Smooth muscle cell (in vitro differentiated cells): ENCODE results near the gene NINJ2. TPM values are rescaled to one million over a fixed set of nuclear protein-coding genes. Genes with fewer than 3 reads are reported as not detected.
"Not testable (repeated sequence)": the region's sequence is repeated elsewhere in the genome, so short reads cannot be mapped to it uniquely, and the experiment has no call there.

Experiments used
- DNase-seq: peaks from one replicate; lab custom pipeline; 2025; ENCODE audit not compliant: unreplicated experiment; lab: John Stamatoyannopoulos, UW
- H2AFZ ChIP-seq: fragments of 200-600 bp; sonication (generic); 2 replicates; pipeline ENCODE4 v1.6.0; 2016; ENCODE audit warnings: antibody characterized with exemption, low read depth, mild to moderate bottlenecking
- H3F3A ChIP-seq: fragments of 200-600 bp; sonication (generic); 2 replicates; pipeline ENCODE4 v1.6.0; 2017; ENCODE audit warnings: antibody characterized with exemption, low read depth
- H3K27ac ChIP-seq: fragments of 200-600 bp; sonication (generic); 2 replicates; pipeline ENCODE4 v1.5.1; 2016; ENCODE audit warnings: low read depth, mild to moderate bottlenecking
- H3K27me3 ChIP-seq: fragments of 200-600 bp; sonication (generic); 2 replicates; pipeline ENCODE4 v1.6.1; 2016; ENCODE audit warnings: low read depth, mild to moderate bottlenecking
- H3K36me3 ChIP-seq: fragments of 200-600 bp; sonication (generic); 2 replicates; pipeline ENCODE4 v1.5.1; 2016; ENCODE audit warnings: low read depth
- H3K4me1 ChIP-seq: fragments of 200-600 bp; sonication (generic); 2 replicates; pipeline ENCODE4 v1.5.1; 2016; ENCODE audit warnings: low read depth
- H3K4me2 ChIP-seq: fragments of 200-600 bp; sonication (generic); 2 replicates; pipeline ENCODE4 v1.6.0; 2016; ENCODE audit warnings: mild to moderate bottlenecking
- H3K4me3 ChIP-seq: fragments of 200-600 bp; sonication (generic); 2 replicates; pipeline ENCODE4 v1.5.1; 2016; ENCODE audit warnings: mild to moderate bottlenecking
- H3K79me2 ChIP-seq: fragments of 200-600 bp; sonication (generic); 2 replicates; pipeline ENCODE4 v1.6.0; 2016; ENCODE audit warnings: low read depth, mild to moderate bottlenecking
- H3K9ac ChIP-seq: fragments of 200-600 bp; sonication (generic); 2 replicates; pipeline ENCODE4 v1.6.0; 2016; ENCODE audit warnings: low read depth
- H3K9me3 ChIP-seq: fragments of 200-600 bp; sonication (generic); replicated peaks from 2 replicates; pipeline ENCODE4 v1.5.1; 2016; ENCODE audit warnings: low read depth
- H4K20me1 ChIP-seq: fragments of 200-600 bp; sonication (generic); 2 replicates; pipeline ENCODE4 v1.6.0; 2016; ENCODE audit warnings: low read depth
- WGBS: methylation state at CpG from one replicate; pipeline ENCODE4 v1.1.7; 2016; ENCODE audit warnings: low lambda C conversion rate; 5-methylcytosine and 5-hydroxymethylcytosine counted together
- polyA plus RNA-seq: library from polyadenylated mRNA; unstranded; fragments of >200 nt; fragmentation: Nextera tagmentation; extraction: Ambion mirVana; gene quantifications from 2 replicates; pipeline ENCODE4 v1.2.1, GENCODE V29; 2016
- total RNA-seq: library from RNA; depleted of rRNA; stranded (reverse); fragments of >200 nt; gene quantifications from 2 replicates; pipeline ENCODE4 v1.2.3, GENCODE V29; 2014
- TF ChIP-seq, protein P1 (sequence below): fragments of 200-600 bp; sonication (generic); IDR thresholded peaks from 2 replicates; pipeline ENCODE4 v1.5.1; 2017; ENCODE audit warnings: borderline replicate concordance, mild to moderate bottlenecking, antibody characterized with exemption; ENCODE audit not compliant: insufficient read depth, poor library complexity, severe bottlenecking

NINJ2 gene
- total and polyA plus RNA-seq, 2 experiments from 2014 or later: 4.2 to 12.1 TPM

DNA sequence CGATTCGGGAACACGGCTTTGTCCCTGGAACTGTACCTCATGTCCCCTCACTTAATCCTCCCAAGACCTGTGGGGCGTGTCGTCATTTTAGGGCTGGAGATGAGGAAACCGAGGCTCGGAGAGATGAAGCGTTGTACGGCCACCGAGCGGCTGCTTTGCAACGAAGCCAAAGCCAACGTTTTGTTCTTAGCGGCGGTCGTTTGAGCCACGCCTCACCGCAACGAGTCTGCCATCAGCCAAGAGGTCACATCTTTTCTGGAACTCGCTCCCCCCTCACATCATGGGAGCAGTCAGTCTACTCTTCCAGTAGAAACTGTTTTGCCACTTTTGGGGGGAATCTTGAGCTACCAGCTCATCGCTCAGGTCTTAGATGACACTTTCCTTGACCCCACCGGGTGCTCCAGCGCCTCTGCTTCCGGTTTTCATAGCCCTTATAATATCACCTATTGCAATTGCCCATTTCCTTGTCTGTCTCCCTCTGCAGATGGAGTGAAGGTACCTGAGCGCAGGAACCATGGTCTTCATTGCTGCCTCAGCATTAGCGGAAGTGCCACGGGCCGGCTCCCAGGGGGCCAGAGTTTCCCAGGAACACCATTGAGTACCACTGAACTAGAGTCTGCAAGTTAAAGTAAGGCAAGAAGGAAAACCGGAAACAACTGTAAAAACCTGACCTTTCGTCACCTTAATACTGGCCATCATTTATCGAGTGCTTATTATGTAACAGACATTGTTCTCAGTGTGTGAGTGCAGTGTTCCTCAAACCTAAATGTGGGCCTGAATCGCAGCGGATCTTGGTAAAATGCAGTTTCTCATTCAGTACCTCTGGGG lies 19.6 kb downstream of the NINJ2 start:
- peaks cover 5% of the 10 kb centered on the region for H3F3A ChIP-seq
- H3K9me3 ChIP-seq: no peaks in the 10 kb centered on the region
- H3K4me1 ChIP-seq: no peaks in the 10 kb centered on the region
- H3K27ac ChIP-seq: peak overlapping the region; percentile 73
- H3K79me2 ChIP-seq: no peaks in the 10 kb centered on the region
- H3K36me3 ChIP-seq: no peaks in the 10 kb centered on the region
- H3K4me3 ChIP-seq: peak overlapping the region; percentile 58
- H4K20me1 ChIP-seq: no peaks in the 10 kb centered on the region
- H3K4me2 ChIP-seq: peak overlapping the region; percentile 80
- peak overlapping the region; percentile 94 for H2AFZ ChIP-seq
- 52% methylated on average over 33 of the region's 33 CpGs for WGBS
- DNase-seq: no peak
- TF ChIP-seq, protein P1, sequence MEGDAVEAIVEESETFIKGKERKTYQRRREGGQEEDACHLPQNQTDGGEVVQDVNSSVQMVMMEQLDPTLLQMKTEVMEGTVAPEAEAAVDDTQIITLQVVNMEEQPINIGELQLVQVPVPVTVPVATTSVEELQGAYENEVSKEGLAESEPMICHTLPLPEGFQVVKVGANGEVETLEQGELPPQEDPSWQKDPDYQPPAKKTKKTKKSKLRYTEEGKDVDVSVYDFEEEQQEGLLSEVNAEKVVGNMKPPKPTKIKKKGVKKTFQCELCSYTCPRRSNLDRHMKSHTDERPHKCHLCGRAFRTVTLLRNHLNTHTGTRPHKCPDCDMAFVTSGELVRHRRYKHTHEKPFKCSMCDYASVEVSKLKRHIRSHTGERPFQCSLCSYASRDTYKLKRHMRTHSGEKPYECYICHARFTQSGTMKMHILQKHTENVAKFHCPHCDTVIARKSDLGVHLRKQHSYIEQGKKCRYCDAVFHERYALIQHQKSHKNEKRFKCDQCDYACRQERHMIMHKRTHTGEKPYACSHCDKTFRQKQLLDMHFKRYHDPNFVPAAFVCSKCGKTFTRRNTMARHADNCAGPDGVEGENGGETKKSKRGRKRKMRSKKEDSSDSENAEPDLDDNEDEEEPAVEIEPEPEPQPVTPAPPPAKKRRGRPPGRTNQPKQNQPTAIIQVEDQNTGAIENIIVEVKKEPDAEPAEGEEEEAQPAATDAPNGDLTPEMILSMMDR: no peak
- H3K9ac ChIP-seq: peak overlapping the region; percentile 62
- H3K27me3 ChIP-seq: no peaks in the 10 kb centered on the region

- peak overlapping the region; percentile 73 for H3K9ac ChIP-seq
- peak overlapping the region; percentile 94 for H2AFZ ChIP-seq
- no peaks in the 10 kb centered on the region for H4K20me1 ChIP-seq
- peak overlapping the region; percentile 80 for H3K4me2 ChIP-seq
- peak overlapping the region; percentile 58 for H3K4me3 ChIP-seq
- H3K79me2 ChIP-seq: no peaks in the 10 kb centered on the region
- no peaks in the 10 kb centered on the region for H3K36me3 ChIP-seq
- TF ChIP-seq, protein P1: peak; percentile 34
- H3K27me3 ChIP-seq: no peaks in the 10 kb centered on the region
- peak overlapping the region; percentile 83 for H3K27ac ChIP-seq
- WGBS: 2% methylated on average over 58 of the region's 95 CpGs
- H3F3A ChIP-seq: peaks cover 5% of the 10 kb centered on the region
- no peaks in the 10 kb centered on the region for H3K9me3 ChIP-seq
- DNase-seq: peak; percentile 45
- H3K4me1 ChIP-seq: no peaks in the 10 kb centered on the region
Measured at GRCh38 chr12:642633-643474, 20.4 kb downstream of the NINJ2 start.

GRCh38 chr12:641321-641720 lies 21.9 kb downstream of the NINJ2 start:
- DNase-seq, H3K4me2 ChIP-seq, H3K9me3 ChIP-seq, H3K79me2 ChIP-seq, H3K36me3 ChIP-seq, H3K4me3 ChIP-seq, H3K27me3 ChIP-seq, H3K27ac ChIP-seq, H4K20me1 ChIP-seq, H2AFZ ChIP-seq, H3K4me1 ChIP-seq, H3F3A ChIP-seq, H3K9ac ChIP-seq: not testable (repeated sequence)
- WGBS: 95% methylated on average over 11 of the region's 11 CpGs

GRCh38 chr12:640773-641172 lies 22.5 kb downstream of the NINJ2 start:
- Histone ChIP-seq H3K4me3 (no peak overlapping the region), H3F3A (peaks cover 5% of the 10 kb centered on the region), H3K4me2 (no peak overlapping the region), H3K79me2 (no peaks in the 10 kb centered on the region), H3K27ac (no peak overlapping the region), H4K20me1 (no peaks in the 10 kb centered on the region), H3K9ac (no peak overlapping the region), H2AFZ (no peak overlapping the region), H3K9me3 (no peaks in the 10 kb centered on the region), H3K4me1 (no peaks in the 10 kb centered on the region), H3K27me3 (no peaks in the 10 kb centered on the region), H3K36me3 (no peaks in the 10 kb centered on the region)
- DNase-seq: no peak
- TF ChIP-seq, protein P1: no peak
- 94% methylated on average over 3 of the region's 3 CpGs for WGBS
